Measurements from ENCODE around the gene COG5. TPM values are rescaled to one million over a fixed set of nuclear protein-coding genes. Genes with fewer than 3 reads are reported as not detected.

Gene COG5
- total RNA-seq, 6 experiments from 2014 or later, result 13.9 to 21.3 (median 15.5) TPM

GRCh38 chr7:107398161-107398560 lies 165.6 kb downstream of the COG5 start:
- no peak for DNase-seq
- intact Hi-C loops (cut with DNase I), result no loop called here

GRCh38 chr7:107396990-107397389 lies 166.7 kb downstream of the COG5 start:
- H3K4me1 ChIP-seq, result no peaks in the 10 kb centered on the region
- no peak overlapping the region for H3K27ac ChIP-seq
- 88% methylated on average over 2 of the region's 2 CpGs for WGBS (ENCODE audit: insufficient coverage, low coverage, low lambda C conversion rate, missing lambda C conversion rate)
- ATAC-seq (no peak), DNase-seq (no peak)
- TF ChIP-seq POLR2A (IDR thresholded peaks at IDR 0.05), result no peak
- TF ChIP-seq CTCF (IDR thresholded peaks at IDR 0.05), result no peak
- H3K36me3 ChIP-seq, result no peaks in the 10 kb centered on the region
- no peaks in the 10 kb centered on the region for H3K9me3 ChIP-seq
- H3K4me3 ChIP-seq, result no peak overlapping the region
- no peaks in the 10 kb centered on the region for H3K27me3 ChIP-seq
- intact Hi-C loops (cut with DNase I), result no loop called here

More at GRCh38 chr7:107398161-107398560, 165.6 kb downstream of the COG5 start:
- Histone ChIP-seq H3K27me3 (no peaks in the 10 kb centered on the region), H3K4me3 (no peak overlapping the region), H3K4me1 (no peaks in the 10 kb centered on the region), H3K9me3 (no peaks in the 10 kb centered on the region), H3K27ac (no peak overlapping the region), H3K36me3 (no peaks in the 10 kb centered on the region)
- no peak for TF ChIP-seq POLR2A (IDR thresholded peaks at IDR 0.05)
- no peak for TF ChIP-seq CTCF (IDR thresholded peaks at IDR 0.05)
- no peak for ATAC-seq
- 78% methylated on average over 6 of the region's 9 CpGs for WGBS (ENCODE audit: insufficient coverage, low coverage, low lambda C conversion rate, missing lambda C conversion rate)

DNA sequence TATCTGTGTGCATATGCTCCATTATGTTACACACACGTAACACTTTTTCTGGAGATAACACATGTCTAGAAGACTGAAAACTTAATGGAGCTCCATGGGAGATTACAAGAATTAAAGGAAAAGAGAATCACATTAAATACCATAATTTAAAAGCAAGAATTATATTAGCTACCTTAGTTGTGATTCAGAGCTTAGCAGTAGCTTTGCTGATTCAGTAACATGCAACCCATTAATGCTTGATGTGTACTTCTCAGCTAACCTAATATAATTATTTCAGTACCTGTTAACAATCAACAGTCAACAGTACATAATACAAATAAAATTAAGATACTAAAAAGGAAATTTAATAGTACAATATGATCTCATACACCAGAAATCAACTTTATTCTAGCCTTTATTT lies 167.6 kb downstream of the COG5 start:
- Histone ChIP-seq H3K36me3 (no peaks in the 10 kb centered on the region), H3K4me3 (no peak overlapping the region), H3K4me1 (no peaks in the 10 kb centered on the region), H3K27ac (no peak overlapping the region), H3K27me3 (no peaks in the 10 kb centered on the region), H3K9me3 (no peaks in the 10 kb centered on the region)
- TF ChIP-seq POLR2A (IDR thresholded peaks at IDR 0.05), result no peak
- no peak for TF ChIP-seq CTCF (IDR thresholded peaks at IDR 0.05)
- DNase-seq, result no peak
- ATAC-seq, result no peak
- intact Hi-C loops (cut with DNase I), result no loop called here
- WGBS (ENCODE audit: insufficient coverage, low coverage, low lambda C conversion rate, missing lambda C conversion rate), result 100% methylated on average over 1 of the region's 1 CpG

- no peaks in the 10 kb centered on the region for H3K36me3 ChIP-seq
- no peak for DNase-seq
- H3K4me3 ChIP-seq, result no peak overlapping the region
- intact Hi-C loops (cut with DNase I), result no loop called here
- H3K4me1 ChIP-seq, result no peaks in the 10 kb centered on the region
- TF ChIP-seq CTCF (IDR thresholded peaks at IDR 0.05) (no peak), POLR2A (IDR thresholded peaks at IDR 0.05) (no peak)
- H3K9me3 ChIP-seq, result no peaks in the 10 kb centered on the region
- 63% methylated on average over 1 of the region's 1 CpG for WGBS (ENCODE audit: insufficient coverage, low coverage, low lambda C conversion rate, missing lambda C conversion rate)
- no peak for ATAC-seq
- no peaks in the 10 kb centered on the region for H3K27me3 ChIP-seq
- H3K27ac ChIP-seq, result no peak overlapping the region
Observed at GRCh38 chr7:107394831-107395230, 168.9 kb downstream of the COG5 start.

GRCh38 chr7:107394276-107394675 lies 169.4 kb downstream of the COG5 start:
- TF ChIP-seq POLR2A (IDR thresholded peaks at IDR 0.05), result no peak
- TF ChIP-seq CTCF (IDR thresholded peaks at IDR 0.05), result no peak
- H3K27ac ChIP-seq, result no peak overlapping the region
- H3K9me3 ChIP-seq, result no peaks in the 10 kb centered on the region
- H3K4me1 ChIP-seq, result no peaks in the 10 kb centered on the region
- H3K27me3 ChIP-seq, result no peaks in the 10 kb centered on the region
- 54% methylated on average over 1 of the region's 1 CpG for WGBS (ENCODE audit: insufficient coverage, low coverage, low lambda C conversion rate, missing lambda C conversion rate)
- intact Hi-C loops (cut with DNase I), result no loop called here
- ATAC-seq, result no peak
- no peaks in the 10 kb centered on the region for H3K36me3 ChIP-seq
- H3K4me3 ChIP-seq, result no peak overlapping the region
- DNase-seq, result no peak

Data from right lobe of liver (tissue), 6 donors.